Epithelial cell of esophagus (primary cell): ENCODE results near the gene STK24.

ENCODE experiments used
- DNase-seq: peaks from one replicate; pipeline ENCODE4 v3.0.0; 2010; ENCODE audit warnings: low read depth
- H3K4me3 ChIP-seq: 2 replicates; pipeline ENCODE4 v1.5.1; 2011; ENCODE audit warnings: mild to moderate bottlenecking, low read length, control low read depth
- TF ChIP-seq, protein P1 (sequence below): IDR thresholded peaks from 2 replicates; pipeline ENCODE4 v1.5.1; 2011; ENCODE audit warnings: low read depth, mild to moderate bottlenecking, low read length, control low read depth, inconsistent platforms; ENCODE audit not compliant: insufficient read depth; ENCODE audit errors: missing control alignments

The STK24 gene

GRCh38 chr13:98523455-98524102 lies 53.3 kb downstream of the STK24 start:
- DNase-seq: no peak
- no peak overlapping the region for H3K4me3 ChIP-seq
- TF ChIP-seq, protein P1, sequence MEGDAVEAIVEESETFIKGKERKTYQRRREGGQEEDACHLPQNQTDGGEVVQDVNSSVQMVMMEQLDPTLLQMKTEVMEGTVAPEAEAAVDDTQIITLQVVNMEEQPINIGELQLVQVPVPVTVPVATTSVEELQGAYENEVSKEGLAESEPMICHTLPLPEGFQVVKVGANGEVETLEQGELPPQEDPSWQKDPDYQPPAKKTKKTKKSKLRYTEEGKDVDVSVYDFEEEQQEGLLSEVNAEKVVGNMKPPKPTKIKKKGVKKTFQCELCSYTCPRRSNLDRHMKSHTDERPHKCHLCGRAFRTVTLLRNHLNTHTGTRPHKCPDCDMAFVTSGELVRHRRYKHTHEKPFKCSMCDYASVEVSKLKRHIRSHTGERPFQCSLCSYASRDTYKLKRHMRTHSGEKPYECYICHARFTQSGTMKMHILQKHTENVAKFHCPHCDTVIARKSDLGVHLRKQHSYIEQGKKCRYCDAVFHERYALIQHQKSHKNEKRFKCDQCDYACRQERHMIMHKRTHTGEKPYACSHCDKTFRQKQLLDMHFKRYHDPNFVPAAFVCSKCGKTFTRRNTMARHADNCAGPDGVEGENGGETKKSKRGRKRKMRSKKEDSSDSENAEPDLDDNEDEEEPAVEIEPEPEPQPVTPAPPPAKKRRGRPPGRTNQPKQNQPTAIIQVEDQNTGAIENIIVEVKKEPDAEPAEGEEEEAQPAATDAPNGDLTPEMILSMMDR: no peak

GRCh38 chr13:98522371-98522770 lies 54.5 kb downstream of the STK24 start:
- no peak for DNase-seq
- TF ChIP-seq, protein P1: no peak
- H3K4me3 ChIP-seq: no peak overlapping the region

DNA sequence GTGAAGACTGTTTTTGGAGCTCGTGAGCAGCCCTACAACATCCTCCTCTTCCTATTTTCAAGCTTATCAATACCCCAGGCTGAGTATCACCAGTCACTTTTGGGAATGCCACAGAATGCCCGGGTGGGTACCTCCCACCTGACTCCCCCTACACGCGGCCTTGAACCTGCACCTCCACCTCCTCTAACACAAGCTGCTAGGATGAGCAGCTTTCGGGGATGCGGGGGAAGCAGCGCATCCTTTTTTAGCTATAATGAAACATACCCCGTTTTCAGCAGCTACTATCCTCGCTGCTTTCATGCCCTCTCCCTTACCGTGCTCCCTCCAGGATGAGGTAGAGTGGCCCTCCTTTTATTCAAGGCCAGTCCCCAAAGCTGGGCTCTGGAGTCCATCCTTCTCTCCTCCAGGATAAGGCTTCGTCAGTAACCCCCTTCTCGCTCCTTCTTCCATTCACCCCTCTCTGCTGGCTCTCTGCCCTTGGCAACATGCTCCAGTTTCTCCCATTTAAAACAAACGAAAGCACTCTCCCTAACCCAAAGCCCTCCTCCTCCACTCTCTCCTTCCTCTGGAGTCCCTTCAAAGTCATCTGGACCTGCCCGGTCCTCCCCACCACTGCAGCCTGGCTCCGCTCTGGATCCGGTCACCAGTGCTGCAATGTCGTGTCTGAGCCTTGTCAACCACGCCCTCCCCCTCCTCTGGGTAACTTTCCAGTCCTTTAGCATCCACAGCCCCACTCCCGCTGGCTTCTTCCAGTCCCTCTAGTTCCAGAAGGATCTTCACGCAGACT lies 55.3 kb downstream of the STK24 start:
- TF ChIP-seq, protein P1: no peak
- DNase-seq: no peak
- no peak overlapping the region for H3K4me3 ChIP-seq

DNA sequence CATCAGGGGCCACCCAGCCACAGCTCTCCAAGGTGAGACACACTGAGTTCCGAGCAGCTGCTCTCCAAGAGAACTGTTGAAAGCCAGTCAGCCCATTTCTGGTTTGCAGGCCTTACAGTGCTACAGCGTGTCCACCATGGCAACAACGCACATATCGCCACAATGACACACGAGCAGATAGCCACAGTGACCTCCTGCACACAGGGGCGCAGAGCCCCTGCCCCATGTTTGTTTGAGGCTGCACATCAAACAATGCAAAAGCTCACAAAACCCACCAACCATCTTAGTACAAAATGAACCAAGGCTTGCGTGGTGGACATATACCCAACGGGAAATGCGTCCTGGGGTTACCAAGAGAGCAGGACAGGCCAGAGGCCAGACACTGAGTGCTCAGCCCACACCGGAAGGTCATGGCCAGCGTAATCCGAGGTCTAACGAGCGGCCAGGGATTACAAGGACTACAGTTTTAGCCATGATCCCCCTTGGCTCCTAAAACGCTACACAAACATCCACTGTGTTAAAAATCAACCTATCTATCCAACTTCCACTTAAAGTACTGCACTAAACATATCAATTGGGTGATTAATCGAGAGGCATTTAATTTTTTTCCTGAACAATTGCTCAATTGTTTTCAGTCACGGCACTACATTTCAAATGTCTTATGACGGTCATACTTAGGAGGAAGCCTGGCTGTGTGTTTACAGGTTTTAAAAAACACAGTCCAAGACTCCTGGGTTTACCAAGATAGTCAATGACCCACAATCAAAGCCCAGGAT lies 56.0 kb downstream of the STK24 start:
- TF ChIP-seq, protein P1: no peak
- H3K4me3 ChIP-seq: no peak overlapping the region
- no peak for DNase-seq

DNA sequence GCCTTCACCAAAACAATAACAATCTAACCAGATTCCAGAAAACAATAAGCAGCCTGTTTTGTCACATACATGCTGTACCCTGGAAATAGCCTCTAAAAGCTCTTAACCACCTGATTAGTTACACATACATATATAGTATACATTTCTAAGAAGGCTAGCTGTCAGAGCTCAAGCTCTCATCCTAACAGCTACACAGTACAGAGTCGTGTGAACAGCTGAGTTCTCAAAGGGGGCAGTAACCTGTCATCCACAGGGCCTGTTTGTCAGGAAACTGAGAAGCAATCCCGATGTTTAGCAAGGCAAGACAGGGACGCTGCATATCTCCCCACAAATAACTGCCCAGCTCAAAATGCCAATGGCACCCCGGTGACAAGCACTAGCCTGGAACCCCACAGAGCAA lies 56.9 kb downstream of the STK24 start:
- no peak for DNase-seq
- TF ChIP-seq, protein P1: no peak
- no peak overlapping the region for H3K4me3 ChIP-seq

- TF ChIP-seq, protein P1: no peak
- DNase-seq: no peak
- H3K4me3 ChIP-seq: no peak overlapping the region
Measured at GRCh38 chr13:98517576-98518310, 59.2 kb downstream of the STK24 start.
